Stimulated activated naive CD8-positive, alpha-beta T cell treated with anti-CD3 and anti-CD28 coated beads, Interleukin-15, amount 100 ng/mL, for 72 hours (primary cell): ENCODE data around the gene ZDHHC14.

Source experiments
- ATAC-seq: fragments of 150-1000 bp; cut with Tn5 transposase; 2 replicates; pipeline ENCODE4 v1.10.0; 2021; ENCODE audit warnings: mild to moderate bottlenecking, moderate library complexity
- DNase-seq, 2 donors: peaks; one replicate each; pipeline ENCODE4 v3.0.0; 2021 to 2022
- H3K27ac Mint-ChIP-seq, 2 donors: one replicate each; pipeline ENCODE4 v1.8.0; 2022; ENCODE audit warnings: mild to moderate bottlenecking in 2 of 2, mixed read lengths in 2 of 2, moderate library complexity in 2 of 2
- H3K27me3 Mint-ChIP-seq: one replicate; pipeline ENCODE4 v1.8.0; 2022; ENCODE audit warnings: mixed read lengths
- H3K4me1 Mint-ChIP-seq: one replicate; pipeline ENCODE4 v1.8.0; 2022; ENCODE audit warnings: mild to moderate bottlenecking, mixed read lengths
- H3K4me3 Mint-ChIP-seq, 2 donors: one replicate each; pipeline ENCODE4 v1.8.0; 2022; ENCODE audit warnings: mild to moderate bottlenecking in 2 of 2, mixed read lengths in 2 of 2, moderate library complexity in 1 of 2
- H3K9me3 Mint-ChIP-seq, 2 donors: one replicate each; pipeline ENCODE4 v1.8.0; 2022; ENCODE audit warnings: mixed read lengths in 2 of 2

The ZDHHC14 gene

DNA sequence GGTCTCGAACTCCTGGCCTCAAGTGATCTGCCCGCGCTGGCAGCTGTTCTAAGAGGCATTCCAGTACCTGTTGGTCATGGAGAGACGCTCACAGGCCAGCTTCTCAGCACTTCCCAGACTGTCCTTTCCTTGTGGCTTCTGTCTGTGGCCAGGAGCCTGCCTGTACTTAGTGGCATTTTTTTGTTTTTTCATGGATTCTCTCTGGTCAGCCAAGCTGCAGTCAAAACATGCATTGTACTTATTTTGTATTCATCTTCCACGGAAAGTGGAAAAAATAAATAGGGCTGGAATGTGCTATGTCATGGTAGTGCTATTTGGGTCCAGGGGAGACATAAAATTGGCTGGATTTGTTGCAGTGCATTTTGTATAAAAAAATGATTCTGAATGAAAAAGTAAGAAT, 29.1 kb downstream of the ZDHHC14 start:
- Mint-ChIP-seq H3K27me3 (no peaks in the 10 kb centered on the region), H3K4me3 (no peak overlapping the region), H3K9me3 (no peaks in the 10 kb centered on the region), H3K4me1 (no peaks in the 10 kb centered on the region), H3K27ac (no peak overlapping the region)
- no peak for ATAC-seq
- DNase-seq = no peak

DNA sequence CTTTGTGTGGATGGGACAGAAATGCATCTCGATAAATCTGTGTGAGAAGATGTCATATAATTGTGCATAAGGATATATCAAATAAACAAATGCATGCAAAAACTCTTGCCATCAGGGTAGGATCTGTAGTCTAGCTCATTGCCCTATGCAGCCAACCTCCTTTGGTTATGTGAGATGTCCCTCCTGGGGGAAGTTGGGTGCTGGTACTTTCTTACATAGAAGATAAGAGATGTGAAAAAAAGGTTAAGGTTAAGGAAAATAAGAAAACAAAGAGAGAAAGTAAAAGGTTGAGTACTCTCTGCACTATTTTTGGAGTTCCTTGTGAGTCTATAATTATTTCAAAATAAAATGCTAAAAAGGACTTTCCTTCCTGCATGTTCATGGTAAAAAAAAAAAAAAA, 30.4 kb downstream of the ZDHHC14 start:
- peak overlapping the region in 1 of 2 donors; percentile 87 for H3K27ac Mint-ChIP-seq
- no peaks in the 10 kb centered on the region for H3K4me1 Mint-ChIP-seq
- no peak overlapping the region for H3K4me3 Mint-ChIP-seq
- DNase-seq (no peak), ATAC-seq (no peak)
- no peaks in the 10 kb centered on the region for H3K9me3 Mint-ChIP-seq
- no peaks in the 10 kb centered on the region for H3K27me3 Mint-ChIP-seq

DNA sequence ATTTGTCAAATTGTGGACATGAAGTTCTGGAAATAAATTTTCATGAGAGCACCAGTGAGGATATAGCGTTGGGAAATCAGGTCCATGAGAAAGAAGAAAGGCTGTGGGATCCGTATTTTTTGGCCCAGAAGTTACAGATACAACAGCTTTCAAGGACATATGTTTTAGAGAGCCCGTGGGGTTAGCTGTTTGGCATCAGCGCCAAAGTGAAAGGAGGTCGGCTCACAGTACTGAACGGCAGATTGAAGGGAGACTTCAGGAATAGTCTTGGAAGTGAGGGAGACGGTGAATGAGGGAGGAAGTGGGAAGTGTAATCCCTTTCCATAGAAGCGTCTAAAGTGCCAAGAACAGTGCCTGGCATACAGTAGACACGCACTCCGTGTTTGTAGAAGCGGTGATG, 31.8 kb downstream of the ZDHHC14 start:
- Mint-ChIP-seq H3K4me3 (no peak overlapping the region), H3K27ac (no peak overlapping the region)

DNA sequence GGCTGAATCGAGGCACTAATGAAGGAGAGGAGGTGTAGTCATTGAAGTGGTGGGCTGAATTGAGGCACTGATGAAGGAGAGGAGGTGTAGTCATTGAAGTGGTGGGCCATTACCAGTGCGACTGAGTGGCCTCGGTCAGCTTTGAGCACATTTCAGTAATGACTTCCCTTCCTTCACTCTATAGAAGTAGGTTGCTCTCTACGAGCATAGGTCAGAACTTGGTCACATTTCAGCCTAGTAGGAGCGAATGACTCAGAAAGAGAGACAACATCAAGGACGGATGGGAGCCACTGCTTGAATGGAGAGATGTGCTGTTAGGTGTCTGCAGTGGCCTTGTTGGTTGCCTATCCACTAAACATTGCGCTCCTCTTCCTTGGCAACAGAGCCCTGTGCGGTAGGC, 39.5 kb downstream of the ZDHHC14 start:
- DNase-seq (no peak), ATAC-seq (no peak)
- Mint-ChIP-seq H3K4me3 (no peak overlapping the region), H3K27ac (peak overlapping the region in 1 of 2 donors; percentile 58), H3K9me3 (no peaks in the 10 kb centered on the region), H3K27me3 (no peaks in the 10 kb centered on the region), H3K4me1 (no peaks in the 10 kb centered on the region)

More for the DNA sequence above, 31.8 kb downstream of the ZDHHC14 start:
- ATAC-seq (no peak), DNase-seq (no peak)
- no peaks in the 10 kb centered on the region for H3K27me3 Mint-ChIP-seq
- H3K4me1 Mint-ChIP-seq = no peaks in the 10 kb centered on the region
- no peaks in the 10 kb centered on the region for H3K9me3 Mint-ChIP-seq

DNA sequence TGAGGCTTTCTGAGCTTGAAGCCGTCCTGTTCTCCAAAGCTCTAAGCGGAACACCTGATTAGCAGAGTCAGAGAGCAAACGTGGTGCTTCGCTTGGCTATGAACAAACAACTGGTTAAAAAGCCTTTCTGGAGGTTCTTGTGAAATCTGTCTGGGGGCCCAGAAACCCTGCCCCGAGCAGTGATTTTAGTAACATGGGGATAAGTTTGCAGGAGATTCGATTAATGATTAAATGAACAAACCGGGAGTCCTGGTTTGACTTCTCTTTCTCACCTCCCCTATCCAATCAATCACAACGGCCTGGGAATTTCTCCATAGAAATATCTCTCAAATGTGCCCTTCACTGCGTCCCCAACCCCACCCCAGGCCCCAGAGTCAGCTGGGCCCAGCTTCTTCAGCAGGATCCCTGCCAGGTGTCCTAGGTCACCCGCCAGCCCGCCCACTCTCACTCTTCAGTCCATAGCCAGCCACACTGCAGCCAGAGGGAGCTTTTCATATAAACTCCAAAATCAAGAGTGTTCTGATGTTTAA, 43.6 kb downstream of the ZDHHC14 start:
- ATAC-seq (no peak), DNase-seq (no peak)
- Mint-ChIP-seq H3K27ac (peak overlapping the region in 1 of 2 donors; percentile 49), H3K27me3 (peaks cover 19% of the 10 kb centered on the region), H3K4me1 (peaks cover 30% of the 10 kb centered on the region), H3K9me3 (no peaks in the 10 kb centered on the region), H3K4me3 (no peak overlapping the region)

DNA sequence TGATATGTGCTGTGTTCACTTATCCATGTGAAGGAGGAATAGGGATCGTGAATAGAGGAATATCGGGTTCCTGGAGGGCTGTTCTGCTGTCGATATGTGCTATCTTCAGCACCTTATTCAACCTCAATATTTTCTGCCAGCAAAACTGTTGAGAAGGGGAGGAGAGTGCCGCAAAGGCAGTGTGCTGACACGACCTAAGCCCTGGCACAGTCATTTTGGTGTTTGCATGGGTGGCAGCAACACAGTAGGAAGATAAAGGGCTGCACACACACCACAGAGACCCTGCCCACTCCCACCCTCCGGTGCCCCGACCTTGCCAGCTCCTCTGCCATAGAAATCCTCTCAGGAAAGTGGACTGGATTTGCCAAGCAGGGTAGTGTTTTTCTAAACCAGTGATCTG, 47.0 kb downstream of the ZDHHC14 start:
- DNase-seq (no peak), ATAC-seq (no peak)
- peaks cover 19% of the 10 kb centered on the region for H3K27me3 Mint-ChIP-seq
- peak overlapping the region; percentile 11 to 30 for H3K4me3 Mint-ChIP-seq
- H3K4me1 Mint-ChIP-seq = peaks cover 35% of the 10 kb centered on the region
- H3K27ac Mint-ChIP-seq = no peak overlapping the region
- H3K9me3 Mint-ChIP-seq = no peaks in the 10 kb centered on the region

DNA sequence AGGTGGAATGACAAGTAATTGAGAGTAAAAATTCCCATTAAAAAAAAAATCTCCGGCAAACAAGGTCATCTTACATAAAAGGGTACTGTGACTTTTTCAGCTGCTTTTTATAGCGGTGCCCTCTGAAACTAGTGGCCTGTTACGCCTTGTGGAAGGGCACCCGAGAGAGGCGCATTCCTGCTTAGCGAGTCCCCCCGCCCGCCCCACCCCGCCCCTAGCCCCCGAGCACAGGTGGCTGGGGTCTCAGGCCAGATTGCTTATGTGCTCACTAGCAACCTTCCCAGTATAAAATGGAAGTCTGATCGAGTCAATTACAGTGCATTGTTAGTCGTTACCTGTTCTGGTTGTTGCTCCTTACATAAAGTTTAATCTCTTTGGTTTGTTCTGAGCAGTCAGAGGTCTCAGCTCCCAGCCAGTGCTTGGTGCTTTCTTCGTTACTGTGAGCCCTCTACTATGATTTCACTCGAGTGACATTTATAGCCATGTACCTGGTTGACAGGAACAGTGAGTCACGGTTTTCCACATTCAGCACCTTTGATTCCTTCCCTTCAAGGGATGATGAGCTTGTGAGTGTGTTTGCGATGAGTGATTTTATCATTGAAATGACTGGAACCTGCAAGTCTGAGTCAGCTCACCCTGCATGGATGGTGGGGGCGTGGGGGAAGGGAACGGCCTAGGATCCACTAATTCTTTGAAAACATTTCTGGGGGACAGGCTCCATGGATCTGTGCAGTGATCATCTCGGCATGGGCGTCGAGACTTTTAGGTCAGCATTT, 47.6 kb downstream of the ZDHHC14 start:
- DNase-seq (peak; percentile 6 to 64), ATAC-seq (peak; percentile 87)
- Mint-ChIP-seq H3K4me3 (peak overlapping the region in 1 of 2 donors; percentile 40), H3K27ac (peak overlapping the region in 1 of 2 donors; percentile 72), H3K4me1 (peaks cover 35% of the 10 kb centered on the region), H3K27me3 (peaks cover 19% of the 10 kb centered on the region), H3K9me3 (no peaks in the 10 kb centered on the region)

DNA sequence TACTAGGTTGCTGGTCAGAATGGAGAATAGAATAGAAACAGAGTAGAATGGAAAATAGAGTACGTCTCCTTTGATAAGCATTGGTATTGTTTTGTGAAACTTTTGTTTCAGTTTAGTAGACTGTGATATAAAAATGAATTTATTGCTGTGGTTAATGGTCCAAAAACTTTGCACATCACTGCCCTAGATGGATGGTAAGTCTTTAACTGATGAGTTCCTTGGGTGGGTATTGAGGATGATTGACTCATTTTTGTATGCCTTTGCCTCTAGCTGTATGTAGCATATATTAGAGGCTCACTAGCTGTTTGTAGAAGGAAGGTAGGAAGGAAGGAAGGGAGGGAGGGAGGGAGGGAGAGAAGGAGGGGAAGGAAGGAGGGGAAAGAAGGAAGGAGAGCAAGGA, 48.3 kb downstream of the ZDHHC14 start:
- Mint-ChIP-seq H3K27me3 (peaks cover 19% of the 10 kb centered on the region), H3K9me3 (no peaks in the 10 kb centered on the region), H3K4me1 (peaks cover 35% of the 10 kb centered on the region), H3K27ac (peak overlapping the region in 1 of 2 donors; percentile 22), H3K4me3 (peak overlapping the region in 1 of 2 donors; percentile 40)
- no peak for DNase-seq
- peak; percentile 48 for ATAC-seq

DNA sequence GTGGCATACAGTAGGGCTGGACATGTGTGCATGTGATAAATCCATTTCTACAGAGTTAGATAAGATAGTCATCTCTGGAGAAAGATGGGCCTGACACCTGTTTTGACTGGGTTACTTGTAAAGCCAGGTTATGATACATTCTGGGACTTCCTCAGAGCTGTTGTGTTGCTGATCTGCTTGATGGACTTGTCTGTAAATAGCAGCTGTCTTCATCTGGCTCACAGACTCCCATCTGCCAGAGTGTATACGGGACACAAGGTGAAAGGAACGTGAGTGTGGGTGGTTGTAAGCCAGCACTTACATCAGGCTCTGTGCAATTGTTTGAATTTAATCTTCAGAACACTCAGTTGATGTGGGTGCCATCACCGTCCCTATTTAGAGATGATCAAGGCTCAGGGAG, 49.8 kb downstream of the ZDHHC14 start:
- DNase-seq = no peak
- no peak overlapping the region for H3K4me3 Mint-ChIP-seq
- H3K27ac Mint-ChIP-seq = no peak overlapping the region
- H3K27me3 Mint-ChIP-seq = peaks cover 16% of the 10 kb centered on the region
- peaks cover 35% of the 10 kb centered on the region for H3K4me1 Mint-ChIP-seq
- no peaks in the 10 kb centered on the region for H3K9me3 Mint-ChIP-seq
- ATAC-seq = no peak

DNA sequence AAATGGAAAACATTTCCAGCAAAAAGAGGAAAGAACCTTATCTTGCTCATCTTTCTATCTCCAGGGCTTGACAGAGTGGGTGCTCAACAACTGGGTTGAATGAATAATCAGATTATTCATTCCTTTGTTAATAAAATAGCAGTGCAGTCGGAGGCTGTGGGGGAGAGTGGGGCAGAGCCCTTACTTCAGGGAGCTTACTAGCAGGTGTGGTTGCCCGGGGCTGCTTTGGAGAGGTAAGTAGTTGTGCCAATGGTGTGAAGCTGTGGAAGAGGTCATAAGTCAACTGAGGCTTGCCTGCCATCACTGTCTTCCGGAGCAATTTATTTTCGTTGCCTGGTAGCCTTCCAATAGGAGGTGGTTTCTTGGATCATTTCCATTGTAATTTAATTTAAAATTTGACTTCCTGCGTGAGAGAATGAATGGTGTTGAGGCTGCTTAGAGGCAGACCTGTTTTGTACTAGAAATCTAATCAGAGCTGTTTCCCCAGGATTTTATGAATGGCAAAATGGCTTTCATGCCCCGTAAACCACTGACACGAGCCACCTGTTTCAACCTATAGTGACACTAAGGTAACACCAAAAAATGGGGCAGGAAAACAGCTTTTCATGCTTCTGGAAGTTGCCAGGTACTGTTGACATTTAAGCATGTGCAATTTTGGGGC, 51.4 kb downstream of the ZDHHC14 start:
- H3K4me3 Mint-ChIP-seq = no peak overlapping the region
- DNase-seq (no peak), ATAC-seq (no peak)

DNA sequence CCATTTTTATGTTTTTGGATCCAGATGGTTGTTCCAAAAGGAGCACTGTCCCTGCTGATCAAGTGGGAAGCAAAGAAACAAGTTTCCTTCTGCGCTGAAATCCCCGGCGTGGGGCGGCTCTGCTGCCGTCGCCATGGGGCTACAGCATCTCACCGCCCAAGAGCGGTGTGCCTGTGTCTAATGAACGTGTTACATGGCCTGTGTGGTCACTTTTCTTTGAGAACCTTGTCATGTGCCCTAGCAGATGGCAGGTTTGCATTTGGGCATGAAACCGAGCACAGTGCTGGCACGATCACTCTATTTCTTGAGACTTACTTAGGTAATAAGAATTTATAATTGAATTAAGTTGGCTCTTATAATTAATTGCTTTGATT, 51.9 kb downstream of the ZDHHC14 start:
- DNase-seq = no peak
- Mint-ChIP-seq H3K9me3 (no peaks in the 10 kb centered on the region), H3K27ac (no peak overlapping the region), H3K4me1 (peaks cover 18% of the 10 kb centered on the region), H3K27me3 (no peaks in the 10 kb centered on the region), H3K4me3 (no peak overlapping the region)
- no peak for ATAC-seq

More for the DNA sequence above, 51.4 kb downstream of the ZDHHC14 start:
- Mint-ChIP-seq H3K9me3 (no peaks in the 10 kb centered on the region), H3K27ac (no peak overlapping the region), H3K27me3 (peaks cover under 1% of the 10 kb centered on the region), H3K4me1 (peaks cover 23% of the 10 kb centered on the region)

DNA sequence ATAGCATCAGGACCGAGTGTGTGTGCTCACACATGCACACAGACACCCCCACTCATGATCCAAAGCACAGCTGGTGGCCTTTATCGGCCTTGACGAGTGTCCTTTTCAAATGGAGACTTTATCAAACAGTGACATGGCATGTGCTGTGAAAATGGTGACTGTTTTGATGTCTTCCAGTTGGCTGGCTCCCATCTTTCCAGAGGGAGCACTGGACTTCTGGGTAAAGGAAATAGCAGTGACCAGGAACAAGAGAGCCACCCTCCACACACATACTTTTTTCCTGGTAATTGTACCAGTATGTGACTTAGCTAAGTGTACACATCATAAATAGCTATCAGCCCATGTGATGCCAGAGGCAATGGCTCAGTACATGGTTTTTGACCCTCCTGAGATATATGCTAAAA, 52.7 kb downstream of the ZDHHC14 start:
- H3K27me3 Mint-ChIP-seq = peaks cover 6% of the 10 kb centered on the region
- H3K9me3 Mint-ChIP-seq = no peaks in the 10 kb centered on the region
- H3K4me3 Mint-ChIP-seq = no peak overlapping the region
- peaks cover 12% of the 10 kb centered on the region for H3K4me1 Mint-ChIP-seq
- no peak overlapping the region for H3K27ac Mint-ChIP-seq
- DNase-seq (no peak), ATAC-seq (no peak)

DNA sequence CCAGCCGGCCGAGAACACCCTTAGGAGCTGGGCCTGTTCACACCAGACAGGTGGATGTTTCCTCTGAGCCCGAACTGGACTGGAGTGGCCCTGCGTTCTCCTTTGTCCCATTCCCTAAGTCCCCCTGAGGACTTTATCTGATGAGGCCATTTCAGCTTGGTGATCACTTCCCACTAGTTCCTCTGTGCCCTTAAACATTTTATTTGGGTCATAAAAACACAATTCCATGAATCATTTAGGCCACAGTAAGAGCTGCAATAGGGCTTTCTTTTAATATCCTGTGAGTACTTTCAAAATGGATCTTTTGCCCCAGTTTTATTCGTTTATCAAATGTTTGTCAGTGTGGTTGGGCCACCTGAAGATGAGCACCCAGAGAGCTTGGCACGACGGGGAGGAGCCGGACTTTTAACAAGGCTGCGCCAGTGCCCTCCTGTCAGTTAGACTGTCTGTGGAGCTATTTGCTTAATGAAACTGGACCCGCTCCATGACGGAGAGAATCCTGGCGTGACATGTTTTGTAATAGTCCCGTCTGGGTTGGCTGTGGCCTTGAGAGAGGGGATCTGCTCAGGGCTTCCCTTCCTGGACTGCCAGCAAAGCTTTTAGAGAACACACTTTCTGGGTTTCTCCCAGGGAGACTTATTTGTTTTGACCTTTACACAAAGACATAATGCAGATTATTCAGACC, 53.5 kb downstream of the ZDHHC14 start:
- Mint-ChIP-seq H3K4me3 (no peak overlapping the region), H3K4me1 (peaks cover 6% of the 10 kb centered on the region), H3K27me3 (peaks cover 13% of the 10 kb centered on the region), H3K9me3 (no peaks in the 10 kb centered on the region), H3K27ac (no peak overlapping the region)
- DNase-seq = no peak
- no peak for ATAC-seq

DNA sequence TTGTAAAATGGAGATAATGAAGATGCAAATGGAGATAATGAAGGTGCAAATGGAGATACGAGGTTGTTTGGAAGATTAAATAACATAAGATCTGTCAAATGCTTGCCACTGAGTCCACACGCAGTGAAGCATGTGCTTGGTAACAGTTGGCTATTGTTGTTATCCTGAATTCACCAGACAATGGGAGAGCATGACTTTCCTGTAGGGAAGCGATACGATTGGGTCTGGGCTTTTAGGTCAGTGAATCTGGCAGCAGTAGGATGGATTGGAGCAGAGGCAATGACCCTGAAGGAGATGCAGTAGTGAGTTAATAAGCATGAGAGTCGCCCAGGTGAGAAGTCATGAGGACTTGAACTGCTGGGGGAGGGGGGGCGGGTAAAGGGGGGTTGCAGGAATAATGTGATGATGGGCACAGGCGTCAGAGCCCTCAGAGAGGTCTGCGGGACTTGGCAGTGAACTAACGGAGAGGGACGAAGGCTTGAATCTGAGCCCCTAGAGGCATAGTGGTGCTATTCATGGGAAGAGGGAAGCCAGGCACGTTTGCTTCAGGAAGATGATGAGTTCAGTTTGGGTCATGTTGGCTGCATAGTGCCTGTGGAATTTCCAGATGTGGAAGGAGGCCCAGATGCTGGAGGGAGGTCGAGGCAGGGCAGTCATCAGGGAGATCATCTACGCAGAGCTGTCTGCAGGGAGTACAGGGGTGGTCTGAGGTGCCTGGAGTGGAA, 55.4 kb downstream of the ZDHHC14 start:
- ATAC-seq = no peak
- Mint-ChIP-seq H3K27ac (no peak overlapping the region), H3K4me3 (no peak overlapping the region)

DNA sequence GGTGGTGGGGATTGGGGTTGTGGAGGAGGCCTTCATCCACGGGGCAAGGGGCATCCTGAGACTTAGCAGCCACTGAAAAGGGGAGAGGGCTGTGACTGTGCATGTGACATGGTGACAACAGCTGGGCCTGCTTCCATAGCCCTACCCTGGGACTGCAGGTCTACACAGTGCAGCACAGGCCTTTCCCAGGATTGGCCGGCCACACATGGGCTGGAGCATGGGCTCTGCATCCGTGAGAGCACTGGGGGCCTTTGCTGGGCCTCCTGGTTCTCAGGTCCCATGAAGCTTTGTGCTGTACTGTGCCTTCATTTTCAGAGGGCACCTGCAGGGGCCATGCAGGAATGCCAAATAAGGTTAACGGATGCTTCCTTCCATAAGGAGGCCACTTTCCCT, 56.0 kb downstream of the ZDHHC14 start:
- Mint-ChIP-seq H3K27me3 (peaks cover 13% of the 10 kb centered on the region), H3K4me3 (no peak overlapping the region), H3K4me1 (peaks cover 5% of the 10 kb centered on the region), H3K27ac (no peak overlapping the region), H3K9me3 (peaks cover 0 to 12% of the 10 kb centered on the region in 2 donors)
- peak; percentile 20 for ATAC-seq
- DNase-seq = no peak

More for the DNA sequence above, 55.4 kb downstream of the ZDHHC14 start:
- peaks cover 0 to 12% of the 10 kb centered on the region in 2 donors for H3K9me3 Mint-ChIP-seq
- H3K4me1 Mint-ChIP-seq = peaks cover 5% of the 10 kb centered on the region
- no peak for DNase-seq
- peaks cover 13% of the 10 kb centered on the region for H3K27me3 Mint-ChIP-seq
